NCI-H69 (cell line): Measurements from ENCODE around the gene AGAP1.
"Not testable (repeated sequence)": the region's sequence is repeated elsewhere in the genome, so short reads cannot be mapped to it uniquely, and the experiment has no call there.

Experiments
- DNase-seq: peaks from one replicate; lab custom pipeline; 2025; lab: John Stamatoyannopoulos, UW

AGAP1 gene

GRCh38 chr2:236127010-236127409 is 633.2 kb downstream of the AGAP1 start:
- no peak for DNase-seq

GRCh38 chr2:236128321-236128720 is 634.5 kb downstream of the AGAP1 start:
- DNase-seq = no peak

- no peak for DNase-seq
These were observed 636.1 kb downstream of the AGAP1 start for GRCh38 chr2:236129935-236130334.

GRCh38 chr2:236130349-236130998 is 636.6 kb downstream of the AGAP1 start:
- DNase-seq = no peak

GRCh38 chr2:236131073-236131692 is 637.3 kb downstream of the AGAP1 start:
- DNase-seq = no peak

- DNase-seq = peak; percentile 6
These were observed 639.7 kb downstream of the AGAP1 start for GRCh38 chr2:236133410-236134012.

- DNase-seq = no peak
These were observed 642.7 kb downstream of the AGAP1 start for GRCh38 chr2:236136538-236136937.

GRCh38 chr2:236137066-236137465 is 643.2 kb downstream of the AGAP1 start:
- no peak for DNase-seq

- not testable (repeated sequence) for DNase-seq
These were observed 647.8 kb downstream of the AGAP1 start for GRCh38 chr2:236141616-236142015.

GRCh38 chr2:236143811-236144210 is 650.0 kb downstream of the AGAP1 start:
- DNase-seq = no peak

GRCh38 chr2:236146436-236146835 is 652.6 kb downstream of the AGAP1 start:
- DNase-seq = no peak

GRCh38 chr2:236155406-236155805 is 661.6 kb downstream of the AGAP1 start:
- DNase-seq = no peak

- DNase-seq = no peak
These were observed 662.4 kb downstream of the AGAP1 start for GRCh38 chr2:236156095-236156859.

- DNase-seq = no peak
These were observed 663.0 kb downstream of the AGAP1 start for GRCh38 chr2:236156860-236157194.

- DNase-seq = no peak
These were observed 663.5 kb downstream of the AGAP1 start for GRCh38 chr2:236157366-236157765.

GRCh38 chr2:236157815-236158498 is 664.1 kb downstream of the AGAP1 start:
- DNase-seq = no peak

GRCh38 chr2:236158969-236159777 is 665.3 kb downstream of the AGAP1 start:
- DNase-seq = no peak

GRCh38 chr2:236159778-236160170 is 665.9 kb downstream of the AGAP1 start:
- no peak for DNase-seq

GRCh38 chr2:236160366-236161081 is 666.7 kb downstream of the AGAP1 start:
- no peak for DNase-seq

GRCh38 chr2:236161082-236161462 is 667.2 kb downstream of the AGAP1 start:
- no peak for DNase-seq

GRCh38 chr2:236161531-236161930 is 667.7 kb downstream of the AGAP1 start:
- no peak for DNase-seq
